Loucy (cell line): Measurements from ENCODE around the gene MACF1.

Source experiments
- H2AFZ ChIP-seq: fragments of 200-600 bp; sonication (generic); 2 replicates; pipeline ENCODE4 v1.6.0; 2016; ENCODE audit warnings: antibody characterized with exemption, mild to moderate bottlenecking, low read length, moderate library complexity
- H3F3A ChIP-seq: fragments of 200-600 bp; 2 replicates; pipeline ENCODE4 v1.6.0; 2016; ENCODE audit warnings: antibody characterized with exemption, low read depth, mild to moderate bottlenecking
- H3K27me3 ChIP-seq: fragments of 200-600 bp; sonication (generic); 2 replicates; pipeline ENCODE4 v1.6.1; 2014; ENCODE audit warnings: low read length, mild to moderate bottlenecking; ENCODE audit not compliant: insufficient read depth, poor library complexity, severe bottlenecking
- H3K36me3 ChIP-seq: fragments of 200-600 bp; sonication (generic); 2 replicates; pipeline ENCODE4 v1.6.1; 2016; ENCODE audit warnings: low read length; ENCODE audit not compliant: insufficient read depth
- H3K4me1 ChIP-seq: fragments of 200-600 bp; sonication (generic); 2 replicates; pipeline ENCODE4 v1.5.1; 2014; ENCODE audit warnings: low read length, mild to moderate bottlenecking; ENCODE audit not compliant: insufficient read depth, poor library complexity, severe bottlenecking
- H3K4me2 ChIP-seq: fragments of 200-600 bp; sonication (generic); 2 replicates; pipeline ENCODE4 v1.6.0; 2014; ENCODE audit warnings: antibody characterized with exemption, low read length, low read depth, mild to moderate bottlenecking; ENCODE audit not compliant: poor library complexity, severe bottlenecking
- H3K4me3 ChIP-seq: fragments of 200-600 bp; sonication (generic); 2 replicates; pipeline ENCODE4 v1.5.1; 2014; ENCODE audit warnings: low read length, mild to moderate bottlenecking, mixed read lengths; ENCODE audit not compliant: poor library complexity, severe bottlenecking
- H3K79me2 ChIP-seq: fragments of 200-600 bp; sonication (generic); 2 replicates; pipeline ENCODE4 v1.6.1; 2014; ENCODE audit warnings: low read length; ENCODE audit not compliant: insufficient read depth
- H3K9ac ChIP-seq: fragments of 200-600 bp; sonication (generic); 2 replicates; pipeline ENCODE4 v1.6.0; 2014; ENCODE audit warnings: mild to moderate bottlenecking, low read depth, low read length, moderate library complexity; ENCODE audit not compliant: poor library complexity, severe bottlenecking
- H3K9me2 ChIP-seq: fragments of 200-600 bp; sonication (generic); replicated peaks from 2 replicates; pipeline ENCODE4 v1.6.1; 2016; ENCODE audit warnings: low read depth, low read length, mixed read lengths
- H3K9me3 ChIP-seq: fragments of 200-600 bp; sonication (generic); 2 replicates; pipeline ENCODE4 v1.6.1; 2014; ENCODE audit warnings: mild to moderate bottlenecking, antibody characterized with exemption, low read length, low read depth; ENCODE audit not compliant: insufficient read depth
- H4K20me1 ChIP-seq: fragments of 200-600 bp; sonication (generic); 2 replicates; pipeline ENCODE4 v1.6.0; 2014; ENCODE audit warnings: antibody characterized with exemption, low read length, mild to moderate bottlenecking; ENCODE audit not compliant: insufficient read depth, poor library complexity, severe bottlenecking
- CTCF ChIP-seq: fragments of 200-600 bp; sonication (generic); conservative IDR thresholded peaks from 2 replicates; pipeline ENCODE4 v1.5.1; 2014; ENCODE audit warnings: mild to moderate bottlenecking, antibody characterized with exemption, low read length
- EZH2phosphoT487 ChIP-seq: fragments of 200-600 bp; IDR thresholded peaks from 2 replicates; pipeline ENCODE4 v1.6.1; 2018; ENCODE audit warnings: antibody characterized with exemption, mild to moderate bottlenecking, moderate library complexity, borderline replicate concordance

MACF1 gene

GRCh38 chr1:39376656-39377055 lies 172.2 kb downstream of the MACF1 start:
- TF ChIP-seq CTCF = no peak
- no peak for TF ChIP-seq EZH2phosphoT487
- H3K9ac ChIP-seq = no peak overlapping the region
- peaks cover 76% of the 10 kb centered on the region for H3K36me3 ChIP-seq
- no peak overlapping the region for H3K4me3 ChIP-seq
- H3K9me3 ChIP-seq = no peaks in the 10 kb centered on the region
- H3F3A ChIP-seq = no peaks in the 10 kb centered on the region
- no peaks in the 10 kb centered on the region for H3K4me1 ChIP-seq
- H3K27me3 ChIP-seq = no peaks in the 10 kb centered on the region
- H2AFZ ChIP-seq = no peak overlapping the region
- no peaks in the 10 kb centered on the region for H4K20me1 ChIP-seq
- H3K4me2 ChIP-seq = no peak overlapping the region
- H3K79me2 ChIP-seq = no peaks in the 10 kb centered on the region
- H3K9me2 ChIP-seq = no peaks in the 10 kb centered on the region

GRCh38 chr1:39378377-39378776 lies 173.9 kb downstream of the MACF1 start:
- peaks cover 79% of the 10 kb centered on the region for H3K36me3 ChIP-seq
- no peaks in the 10 kb centered on the region for H4K20me1 ChIP-seq
- no peaks in the 10 kb centered on the region for H3F3A ChIP-seq
- H3K27me3 ChIP-seq = no peaks in the 10 kb centered on the region
- H3K9me2 ChIP-seq = no peaks in the 10 kb centered on the region
- TF ChIP-seq EZH2phosphoT487 (no peak), CTCF (peak; percentile 52)
- no peak overlapping the region for H3K4me2 ChIP-seq
- H3K9ac ChIP-seq = no peak overlapping the region
- H3K4me1 ChIP-seq = no peaks in the 10 kb centered on the region
- no peaks in the 10 kb centered on the region for H3K79me2 ChIP-seq
- H3K9me3 ChIP-seq = no peaks in the 10 kb centered on the region
- no peak overlapping the region for H3K4me3 ChIP-seq
- no peak overlapping the region for H2AFZ ChIP-seq

- no peak overlapping the region for H2AFZ ChIP-seq
- H3K4me1 ChIP-seq = no peaks in the 10 kb centered on the region
- no peaks in the 10 kb centered on the region for H3K9me2 ChIP-seq
- no peak overlapping the region for H3K4me3 ChIP-seq
- H4K20me1 ChIP-seq = no peaks in the 10 kb centered on the region
- no peaks in the 10 kb centered on the region for H3F3A ChIP-seq
- no peaks in the 10 kb centered on the region for H3K27me3 ChIP-seq
- peaks cover 78% of the 10 kb centered on the region for H3K36me3 ChIP-seq
- no peaks in the 10 kb centered on the region for H3K79me2 ChIP-seq
- no peak overlapping the region for H3K9ac ChIP-seq
- no peak for TF ChIP-seq EZH2phosphoT487
- TF ChIP-seq CTCF = no peak
- H3K4me2 ChIP-seq = no peak overlapping the region
- no peaks in the 10 kb centered on the region for H3K9me3 ChIP-seq
Measured at GRCh38 chr1:39379187-39379586, 174.7 kb downstream of the MACF1 start.
